ENCODE results near the gene E2F4.

GRCh38 chr16:67146523-67147357 is 45.2 kb upstream of the E2F4 start:
- TF ChIP-seq CTCF (conservative IDR thresholded peaks at IDR 0.05; ENCODE audit: low read length) (no peak), EZH2phosphoT487 (IDR thresholded peaks at IDR 0.05; ENCODE audit: borderline replicate concordance) (no peak)
